Activated T-cell treated with anti-CD3 and anti-CD28 coated beads for 4 hours (primary cell): Measurements from ENCODE around the gene ACVR1B.
A peak's percentile ranks its signal among the peaks of the same experiment; 100 is the strongest.

Source experiments
- DNase-seq: peaks from one replicate; pipeline ENCODE4 v3.0.0-alpha.2; 2020

ACVR1B gene

GRCh38 chr12:51917746-51918453 lies 33.6 kb upstream of the ACVR1B start:
- no peak for DNase-seq

GRCh38 chr12:51920046-51920445 lies 31.5 kb upstream of the ACVR1B start:
- DNase-seq, result no peak

- no peak for DNase-seq
Measured at GRCh38 chr12:51921017-51921725, 30.3 kb upstream of the ACVR1B start.

- DNase-seq, result no peak
Measured at GRCh38 chr12:51922146-51922545, 29.4 kb upstream of the ACVR1B start.

- no peak for DNase-seq
Measured at GRCh38 chr12:51922762-51923505, 28.6 kb upstream of the ACVR1B start.

GRCh38 chr12:51923506-51924365 lies 27.8 kb upstream of the ACVR1B start:
- DNase-seq, result peak; percentile 44

GRCh38 chr12:51924551-51925319 lies 26.8 kb upstream of the ACVR1B start:
- DNase-seq, result no peak

- no peak for DNase-seq
Measured at GRCh38 chr12:51925346-51926063, 26.0 kb upstream of the ACVR1B start.

- DNase-seq, result no peak
Measured at GRCh38 chr12:51926064-51926632, 25.4 kb upstream of the ACVR1B start.

GRCh38 chr12:51926718-51927117 lies 24.8 kb upstream of the ACVR1B start:
- peak; percentile 40 for DNase-seq

GRCh38 chr12:51932218-51933076 lies 19.1 kb upstream of the ACVR1B start:
- no peak for DNase-seq

GRCh38 chr12:51934080-51934479 lies 17.4 kb upstream of the ACVR1B start:
- no peak for DNase-seq

GRCh38 chr12:51937926-51938325 lies 13.6 kb upstream of the ACVR1B start:
- DNase-seq, result no peak

- DNase-seq, result no peak
Measured at GRCh38 chr12:51938726-51939125, 12.8 kb upstream of the ACVR1B start.

- DNase-seq, result no peak
Measured at GRCh38 chr12:51941011-51941581, 10.4 kb upstream of the ACVR1B start.

GRCh38 chr12:51941604-51942003 lies 9.9 kb upstream of the ACVR1B start:
- DNase-seq, result no peak

- no peak for DNase-seq
Measured at GRCh38 chr12:51942056-51942455, 9.4 kb upstream of the ACVR1B start.

GRCh38 chr12:51942501-51943000 lies 8.9 kb upstream of the ACVR1B start:
- DNase-seq, result no peak

- no peak for DNase-seq
Measured at GRCh38 chr12:51943346-51943745, 8.2 kb upstream of the ACVR1B start.
